GM12891 (cell line): ENCODE data around the gene MAPK8.

ENCODE experiments used
- POLR2A ChIP-seq: IDR thresholded peaks from 2 replicates; pipeline ENCODE4 v1.6.1; 2011; ENCODE audit warnings: low read depth, low read length, control low read depth
- POLR2AphosphoS5 ChIP-seq: IDR thresholded peaks from 2 replicates; pipeline ENCODE4 v1.6.1; 2011; ENCODE audit warnings: low read depth, low read length, control low read depth

- TF ChIP-seq POLR2AphosphoS5: no peak
- no peak for TF ChIP-seq POLR2A
Observed at GRCh38 chr10:48439031-48439430, 132.6 kb downstream of the MAPK8 start.
